GM19023 (cell line): ENCODE measurements around the gene WDR90.
A peak's percentile ranks its signal among the peaks of the same experiment; 100 is the strongest.

ENCODE experiments used
- ATAC-seq: cut with Tn5 transposase; IDR thresholded peaks from one replicate; pipeline ENCODE4 v1.9.1; 2021; ENCODE audit warnings: mild to moderate bottlenecking, moderate library complexity; ENCODE audit not compliant: unreplicated experiment

Gene WDR90

DNA sequence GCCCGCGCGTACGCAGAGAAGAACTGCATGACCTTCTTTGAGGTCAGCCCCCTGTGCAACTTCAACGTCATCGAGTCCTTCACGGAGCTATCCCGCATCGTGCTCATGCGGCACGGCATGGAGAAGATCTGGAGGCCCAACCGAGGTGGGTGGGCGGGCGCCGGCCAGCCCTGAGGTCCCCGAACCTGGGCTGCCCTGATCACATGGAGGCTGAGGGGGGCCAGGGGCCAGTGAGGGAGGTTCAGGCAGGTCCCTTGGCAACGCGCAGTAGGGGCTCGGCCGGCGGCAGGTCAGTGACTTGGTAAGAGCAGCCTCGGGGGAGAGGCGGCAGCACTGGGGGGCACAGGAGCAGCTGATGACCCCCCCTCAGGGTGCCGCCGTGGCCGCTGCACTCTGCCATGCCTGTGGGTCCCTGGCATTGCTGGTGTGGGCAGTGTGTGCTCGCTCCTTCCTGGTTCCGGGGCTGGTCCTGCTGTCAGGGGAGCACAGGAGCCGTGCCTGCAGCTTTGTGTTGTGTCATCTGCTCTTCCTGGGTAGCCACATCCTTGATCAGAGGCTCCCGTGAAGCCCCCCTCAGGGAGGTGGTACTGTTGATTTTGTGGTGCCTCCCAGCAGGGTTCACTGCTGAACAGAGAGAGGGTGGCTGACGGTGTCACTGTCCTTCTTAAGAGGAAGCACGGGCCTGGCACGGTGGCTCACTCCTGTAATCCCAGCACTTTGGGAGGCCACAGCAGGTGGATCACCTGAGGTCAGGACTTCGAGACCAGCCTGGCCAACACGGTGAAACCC, 23.0 kb upstream of the WDR90 start:
- no peak for ATAC-seq

GRCh38 chr16:626787-627453, 22.2 kb upstream of the WDR90 start:
- no peak for ATAC-seq

DNA sequence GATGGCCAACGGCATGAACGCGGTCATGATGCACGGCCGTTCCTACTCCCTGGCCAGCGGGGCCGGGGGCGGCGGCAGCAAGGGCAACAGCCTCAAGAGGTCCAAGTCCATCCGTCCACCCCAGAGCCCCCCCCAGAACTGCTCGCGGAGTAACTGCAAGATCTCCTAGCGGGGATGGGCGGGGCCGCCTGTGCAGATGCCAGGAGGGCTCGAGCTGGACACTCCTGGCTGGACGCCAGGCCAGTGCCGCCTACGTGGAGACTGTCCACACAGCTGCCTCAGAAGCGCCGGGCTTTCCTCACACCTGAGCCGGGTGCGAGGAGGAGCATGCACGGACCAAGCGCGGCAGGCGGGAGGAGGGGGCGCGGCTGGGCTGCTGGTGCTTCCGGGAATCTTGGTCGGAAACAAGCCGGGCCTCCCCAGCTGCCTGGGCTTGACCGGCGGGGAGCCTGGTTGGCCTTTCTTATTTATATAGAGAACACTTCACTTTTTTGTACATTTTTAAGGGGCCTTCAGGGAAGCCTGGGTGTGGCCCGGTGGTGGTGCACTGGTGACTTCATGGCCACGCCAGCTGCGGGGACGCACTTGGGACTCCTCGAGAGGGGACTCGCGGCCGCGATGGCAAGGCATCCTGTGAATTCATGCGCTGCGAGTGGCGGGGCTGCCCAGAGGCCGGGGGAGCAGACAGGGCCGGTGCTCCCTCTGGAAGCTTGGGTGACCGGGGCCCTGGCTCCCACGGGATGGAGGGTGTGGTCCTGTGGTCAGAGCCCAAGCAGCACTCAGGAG, 21.5 kb upstream of the WDR90 start:
- no peak for ATAC-seq

DNA sequence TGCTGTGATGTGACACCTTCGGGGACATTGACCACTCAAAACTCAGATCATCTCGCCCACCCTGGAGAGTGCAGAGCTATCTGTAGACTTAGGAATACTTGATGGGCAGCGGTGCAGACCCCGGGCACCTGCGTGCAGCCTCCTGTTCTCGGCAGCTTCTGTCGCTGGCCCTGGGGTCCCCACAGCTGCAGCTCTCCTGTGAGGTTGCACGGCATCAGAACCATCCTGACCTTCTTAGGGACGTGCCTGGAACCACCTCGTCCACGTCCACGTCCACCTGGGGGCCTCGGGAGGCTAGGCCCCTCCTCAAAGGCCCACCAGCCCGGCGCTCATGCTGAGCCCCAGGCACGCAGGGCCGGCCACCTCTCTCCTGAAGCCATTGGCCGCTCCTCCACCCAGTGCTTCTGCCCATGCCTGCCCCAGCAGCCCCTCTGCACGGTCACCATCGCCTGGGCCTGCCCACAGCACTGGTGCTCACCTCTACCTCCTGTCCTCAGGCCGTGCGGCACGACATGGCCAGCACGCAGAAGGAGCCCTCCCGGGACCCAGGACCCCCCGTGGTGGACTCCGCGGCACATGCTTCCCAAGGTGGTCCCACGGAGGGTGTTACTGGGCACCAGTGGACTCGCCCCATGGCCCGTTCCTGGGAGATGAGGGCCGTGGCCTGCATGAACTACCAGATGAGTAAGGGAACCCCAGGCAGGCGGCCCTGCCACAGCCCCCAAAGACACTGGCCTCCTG, 20.7 kb upstream of the WDR90 start:
- no peak for ATAC-seq

DNA sequence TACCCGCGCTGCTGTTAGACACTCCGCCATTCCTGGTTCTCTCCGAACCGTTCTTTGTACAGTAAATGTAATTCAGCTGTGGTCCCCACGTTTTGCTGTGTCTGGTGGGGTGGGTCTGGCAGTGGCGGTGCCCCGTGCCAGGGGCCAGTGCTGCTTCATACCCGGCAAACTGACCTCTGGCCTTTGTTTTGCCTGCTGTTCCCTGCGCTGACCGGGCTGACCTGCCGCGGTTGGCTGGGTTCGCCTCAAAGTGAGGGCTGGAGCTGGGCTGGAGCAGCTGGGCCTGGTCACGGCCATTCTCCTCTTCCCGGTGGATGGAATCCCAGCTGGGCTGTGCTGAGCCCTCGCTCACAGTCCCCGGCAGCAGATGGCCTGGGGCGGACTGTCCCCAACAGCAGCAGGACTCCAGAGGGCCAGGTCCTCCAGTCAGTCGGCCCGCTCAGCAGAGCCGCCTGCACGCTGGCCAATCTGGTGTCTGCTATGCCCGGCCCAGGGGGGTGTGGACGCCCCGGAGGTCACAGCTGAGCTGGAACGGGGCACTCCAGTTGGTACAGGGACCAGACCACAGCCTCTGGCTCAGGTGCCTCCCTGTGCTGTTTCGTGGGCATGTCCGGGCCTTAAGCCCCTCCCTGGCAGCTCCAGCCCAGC, 19.9 kb upstream of the WDR90 start:
- ATAC-seq, result no peak

- no peak for ATAC-seq
Observed at GRCh38 chr16:629833-630248, 19.3 kb upstream of the WDR90 start.

DNA sequence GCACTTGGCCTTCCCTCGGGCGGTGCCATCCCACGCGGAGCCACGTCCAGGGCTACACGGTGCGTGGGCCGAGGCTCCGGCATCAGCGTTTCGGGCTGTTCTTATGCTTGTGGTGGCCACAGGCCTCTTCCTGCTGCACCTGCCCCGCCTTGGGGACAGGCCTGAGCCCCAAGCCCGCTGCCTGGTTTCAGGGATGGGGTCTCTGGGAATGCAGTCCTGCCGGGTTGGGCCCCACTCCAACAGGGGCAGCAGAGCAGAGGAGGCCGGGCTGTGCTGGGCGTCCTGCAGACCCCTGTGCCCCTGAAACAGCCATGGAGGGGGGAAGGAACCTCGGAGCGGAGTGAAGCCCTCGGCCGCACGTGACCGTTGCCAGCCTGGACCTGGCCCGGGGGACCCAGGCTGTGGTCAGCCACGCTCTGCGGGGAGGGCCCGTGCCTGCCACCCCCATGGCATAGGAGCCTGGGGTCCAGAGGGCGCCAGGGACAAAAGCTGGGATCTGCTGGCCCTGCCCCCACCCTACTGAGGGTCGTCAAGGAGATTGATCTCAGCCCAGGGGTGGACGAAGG, 18.8 kb upstream of the WDR90 start:
- ATAC-seq, result no peak

- ATAC-seq, result no peak
Observed at GRCh38 chr16:630815-631405, 18.3 kb upstream of the WDR90 start, which contains the start of gene WFIKKN1. TSS of gene WFIKKN1 (plus strand) at chr16:630985. CDS start at chr16:631254, 269 bp downstream.

DNA sequence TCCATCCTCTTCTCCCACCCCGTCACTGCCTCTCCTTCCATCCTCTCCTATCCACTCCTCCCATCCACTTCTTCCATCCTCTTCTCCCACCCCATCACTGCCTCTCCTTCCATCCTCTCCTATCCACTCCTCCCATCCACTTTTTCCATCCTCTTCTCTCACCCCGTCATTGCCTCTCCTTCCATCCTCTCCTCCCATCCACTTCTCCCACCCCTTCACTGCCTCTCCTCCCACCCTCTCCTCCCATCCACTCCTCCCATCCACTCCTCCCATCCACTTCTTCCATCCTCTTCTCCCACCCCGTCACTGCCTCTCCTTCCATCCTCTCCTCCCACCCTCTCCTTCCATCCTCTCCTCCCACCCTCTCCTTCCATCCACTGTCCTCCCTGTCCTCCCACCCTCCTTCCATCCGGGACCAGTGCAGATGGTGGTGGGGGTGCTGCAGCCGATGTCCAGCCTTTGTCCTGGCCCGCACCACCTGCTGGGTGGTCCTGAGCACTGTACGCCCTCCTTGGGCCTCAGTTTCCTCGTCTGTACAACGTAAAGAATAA, 17.3 kb upstream of the WDR90 start:
- no peak for ATAC-seq

- no peak for ATAC-seq
Observed at GRCh38 chr16:632486-633335, 16.5 kb upstream of the WDR90 start.

DNA sequence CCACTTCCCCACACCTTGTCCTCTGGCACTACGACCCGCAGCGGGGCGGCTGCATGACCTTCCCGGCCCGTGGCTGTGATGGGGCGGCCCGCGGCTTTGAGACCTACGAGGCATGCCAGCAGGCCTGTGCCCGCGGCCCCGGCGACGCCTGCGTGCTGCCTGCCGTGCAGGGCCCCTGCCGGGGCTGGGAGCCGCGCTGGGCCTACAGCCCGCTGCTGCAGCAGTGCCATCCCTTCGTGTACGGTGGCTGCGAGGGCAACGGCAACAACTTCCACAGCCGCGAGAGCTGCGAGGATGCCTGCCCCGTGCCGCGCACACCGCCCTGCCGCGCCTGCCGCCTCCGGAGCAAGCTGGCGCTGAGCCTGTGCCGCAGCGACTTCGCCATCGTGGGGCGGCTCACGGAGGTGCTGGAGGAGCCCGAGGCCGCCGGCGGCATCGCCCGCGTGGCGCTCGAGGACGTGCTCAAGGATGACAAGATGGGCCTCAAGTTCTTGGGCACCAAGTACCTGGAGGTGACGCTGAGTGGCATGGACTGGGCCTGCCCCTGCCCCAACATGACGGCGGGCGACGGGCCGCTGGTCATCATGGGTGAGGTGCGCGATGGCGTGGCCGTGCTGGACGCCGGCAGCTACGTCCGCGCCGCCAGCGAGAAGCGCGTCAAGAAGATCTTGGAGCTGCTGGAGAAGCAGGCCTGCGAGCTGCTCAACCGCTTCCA, 15.7 kb upstream of the WDR90 start:
- ATAC-seq, result no peak

- ATAC-seq, result no peak
Observed at GRCh38 chr16:634051-634670, 15.0 kb upstream of the WDR90 start.

- ATAC-seq, result no peak
Observed at GRCh38 chr16:634996-635395, 14.2 kb upstream of the WDR90 start.

DNA sequence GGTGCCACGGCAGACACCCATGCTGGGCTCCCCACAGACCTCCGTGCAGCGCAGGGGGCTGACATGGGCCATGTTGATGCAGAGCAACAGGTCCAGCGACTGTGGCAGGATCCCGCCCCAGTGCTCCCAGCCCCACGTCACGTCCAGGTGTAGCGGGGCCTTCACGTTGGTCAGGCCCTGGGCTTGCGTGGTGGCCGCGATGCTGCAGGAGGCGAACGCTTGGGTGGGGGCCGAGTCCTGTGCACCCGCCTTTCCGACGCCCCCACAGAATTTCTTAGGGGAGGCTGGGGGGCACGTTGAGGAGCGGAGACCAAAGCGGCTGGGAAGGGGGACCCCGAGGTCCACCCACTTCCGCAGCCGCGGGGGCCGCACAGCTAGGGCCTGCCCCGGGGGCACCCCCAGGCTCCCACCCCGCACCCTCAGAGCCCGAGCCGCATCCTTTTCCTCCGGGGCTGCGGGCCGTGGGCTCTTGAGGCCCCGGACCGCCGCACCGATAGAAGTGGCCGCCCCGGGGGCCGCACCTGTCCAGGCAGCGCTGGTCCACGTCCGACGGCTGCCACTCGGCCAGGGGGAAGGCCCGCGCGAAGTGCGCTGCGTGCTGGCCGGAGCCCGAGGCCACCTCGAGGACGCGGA, 13.5 kb upstream of the WDR90 start:
- ATAC-seq, result peak; percentile 2

- peak; percentile 63 for ATAC-seq
Observed at GRCh38 chr16:636206-637080, 12.7 kb upstream of the WDR90 start, which contains the start of gene METTL26. TSS of gene METTL26 (minus strand) at chr16:636305. CDS start at chr16:636290, 15 bp downstream.
